T-cell (primary cell): ENCODE measurements around the gene CAPS. TPM values are rescaled to one million over a fixed set of nuclear protein-coding genes. Genes with fewer than 3 reads are reported as not detected.
"Not testable (repeated sequence)": the region's sequence is repeated elsewhere in the genome, so short reads cannot be mapped to it uniquely, and the experiment has no call there.

ENCODE experiments used
- ATAC-seq, 4 experiments: fragments of 200-7000 bp in 3 of 4; fragments of 150-1000 bp in 1 of 4; cut with Tn5 transposase; replicated peaks in 1 of 4; 1 replicate in 3 of 4; 2 replicates in 1 of 4; pipeline ENCODE4 v1.10.0; 2021; ENCODE audit warnings: moderate library complexity in 3 of 4, mild to moderate bottlenecking in 2 of 4, moderate number of reproducible peaks in 1 of 4
- CTCF ChIA-PET, 2 donors: fragments of 300-600 bp; sonication (Branson Sonifier 250); formaldehyde crosslinking; loops; one replicate each; lab custom pipeline; 2022; ENCODE audit warnings: antibody characterized with exemption in 2 of 2; lab: Charles Lee
- POLR2A ChIA-PET, 2 donors: fragments of 300-600 bp; sonication (Branson Sonifier 250); formaldehyde crosslinking; loops; one replicate each; lab custom pipeline; 2022; ENCODE audit warnings: antibody characterized with exemption in 2 of 2; lab: Charles Lee
- DNase-seq, 35 experiments: peaks; one replicate each; pipeline versions ENCODE4 v3.0.0 to v3.0.0-alpha.2; 2013 to 2023
- H3K27ac ChIP-seq: one replicate; pipeline ENCODE4 v1.5.1; 2013; ENCODE audit warnings: low read length
- H3K27me3 ChIP-seq, 2 experiments: replicated peaks in 1 of 2; 1 replicate in 1 of 2; 2 replicates in 1 of 2; pipeline versions ENCODE4 v1.6.1 to v1.7.0; 2013; ENCODE audit warnings: low read length in 1 of 2, mixed read lengths in 1 of 2; ENCODE audit not compliant: control insufficient read depth in 2 of 2, insufficient read depth in 2 of 2; ENCODE audit errors: extremely low read depth in 1 of 2
- H3K36me3 ChIP-seq, 2 donors: 1 replicate in 1 of 2; 2 replicates in 1 of 2; pipeline versions ENCODE4 v1.6.1 to v1.7.0; 2013; ENCODE audit warnings: low read length in 1 of 2; ENCODE audit not compliant: control insufficient read depth in 2 of 2, insufficient read depth in 1 of 2; ENCODE audit errors: extremely low read depth in 1 of 2
- H3K4me1 ChIP-seq, 2 experiments: 1 replicate in 1 of 2; 2 replicates in 1 of 2; pipeline versions ENCODE4 v1.6.1 to v1.7.0; 2013; ENCODE audit warnings: low read length in 2 of 2, mixed read lengths in 1 of 2; ENCODE audit not compliant: insufficient read depth in 2 of 2, control insufficient read depth in 1 of 2; ENCODE audit errors: extremely low read depth in 1 of 2
- H3K4me3 ChIP-seq, 2 donors: 1 replicate in 1 of 2; 2 replicates in 1 of 2; pipeline versions ENCODE4 v1.5.1 to v1.7.0; 2013; ENCODE audit warnings: mild to moderate bottlenecking in 2 of 2, low read length in 1 of 2, moderate library complexity in 1 of 2; ENCODE audit not compliant: control insufficient read depth in 1 of 2; ENCODE audit errors: extremely low read depth in 1 of 2
- H3K9me3 ChIP-seq: 2 replicates; pipeline ENCODE4 v1.7.0; 2013
- H3K27ac Mint-ChIP-seq, 2 donors: one replicate each; pipeline ENCODE4 v1.8.0; 2020 to 2021; ENCODE audit warnings: mild to moderate bottlenecking in 2 of 2, mixed read lengths in 2 of 2
- H3K27me3 Mint-ChIP-seq, 2 donors: one replicate each; pipeline ENCODE4 v1.8.0; 2021 to 2022; ENCODE audit warnings: mixed read lengths in 2 of 2
- H3K36me3 Mint-ChIP-seq: one replicate; pipeline ENCODE4 v1.8.0; 2021; ENCODE audit warnings: mixed read lengths
- H3K4me1 Mint-ChIP-seq, 3 donors: one replicate each; pipeline ENCODE4 v1.8.0; 2020 to 2022; ENCODE audit warnings: mixed read lengths in 3 of 3, mild to moderate bottlenecking in 1 of 3
- H3K4me3 Mint-ChIP-seq, 3 donors: one replicate each; pipeline ENCODE4 v1.8.0; 2020 to 2022; ENCODE audit warnings: mild to moderate bottlenecking in 3 of 3, mixed read lengths in 3 of 3, moderate library complexity in 3 of 3
- H3K9me3 Mint-ChIP-seq, 3 donors: one replicate each; pipeline ENCODE4 v1.8.0; 2020 to 2022; ENCODE audit warnings: mixed read lengths in 3 of 3
- whole genome bisulfite sequencing: methylation state at CpG from one replicate; pipeline ENCODE4 v1.1.5; 2013; ENCODE audit warnings: missing lambda C conversion rate; ENCODE audit not compliant: insufficient coverage; 5-methylcytosine and 5-hydroxymethylcytosine counted together
- total RNA-seq, 35 experiments: library from RNA in 6 of 35; stranded (reverse) in 6 of 35; fragments of 120-200 nt in 1 of 35; gene quantifications; one replicate each; pipeline versions ENCODE4 v1.2.1 to v1.2.4 and lab custom pipeline; 2013 to 2026

Gene CAPS
- total RNA-seq, 5 donors from 2014 or later (not counting 1 experiment from before 2014, with no cell fraction given), result 43.3 to 74.8 (median 69.8) TPM

DNA sequence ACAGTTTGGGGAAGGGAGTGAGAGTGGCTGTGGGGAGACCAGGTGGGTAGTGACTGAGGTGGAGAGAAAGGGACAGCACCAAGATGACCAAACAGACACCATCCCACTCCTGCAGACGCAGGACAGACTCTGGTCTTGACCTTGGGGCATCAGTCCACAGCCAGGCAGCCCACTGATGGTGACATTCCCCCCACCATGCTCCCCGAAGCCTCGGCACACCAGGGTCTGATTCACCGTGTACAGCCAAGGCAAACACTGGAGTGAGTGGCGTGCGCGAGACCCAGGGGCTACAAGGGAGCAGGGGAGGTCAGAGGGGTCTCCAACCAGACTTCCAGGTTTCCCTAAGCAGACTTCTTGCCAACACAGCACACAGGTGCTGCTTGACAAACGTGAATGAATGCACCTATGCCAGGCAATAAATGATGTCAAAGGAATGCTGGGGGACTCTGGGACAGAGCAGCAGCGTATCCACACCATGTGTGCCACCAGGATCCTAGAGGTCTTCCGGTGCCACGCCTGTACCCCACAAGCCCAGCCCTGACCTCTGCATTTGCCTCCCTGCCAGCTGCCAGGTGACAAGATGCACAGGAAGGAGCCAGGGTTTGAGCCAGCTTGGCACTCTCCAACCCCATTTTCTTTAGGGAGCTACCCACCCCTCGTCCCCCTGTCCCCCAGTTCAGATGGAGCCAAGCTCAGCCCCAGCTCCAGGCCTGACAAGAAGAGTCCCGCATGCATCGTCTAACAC lies 45.4 kb downstream of the CAPS start:
- H3K27me3 Mint-ChIP-seq, result no peaks in the 10 kb centered on the region

DNA sequence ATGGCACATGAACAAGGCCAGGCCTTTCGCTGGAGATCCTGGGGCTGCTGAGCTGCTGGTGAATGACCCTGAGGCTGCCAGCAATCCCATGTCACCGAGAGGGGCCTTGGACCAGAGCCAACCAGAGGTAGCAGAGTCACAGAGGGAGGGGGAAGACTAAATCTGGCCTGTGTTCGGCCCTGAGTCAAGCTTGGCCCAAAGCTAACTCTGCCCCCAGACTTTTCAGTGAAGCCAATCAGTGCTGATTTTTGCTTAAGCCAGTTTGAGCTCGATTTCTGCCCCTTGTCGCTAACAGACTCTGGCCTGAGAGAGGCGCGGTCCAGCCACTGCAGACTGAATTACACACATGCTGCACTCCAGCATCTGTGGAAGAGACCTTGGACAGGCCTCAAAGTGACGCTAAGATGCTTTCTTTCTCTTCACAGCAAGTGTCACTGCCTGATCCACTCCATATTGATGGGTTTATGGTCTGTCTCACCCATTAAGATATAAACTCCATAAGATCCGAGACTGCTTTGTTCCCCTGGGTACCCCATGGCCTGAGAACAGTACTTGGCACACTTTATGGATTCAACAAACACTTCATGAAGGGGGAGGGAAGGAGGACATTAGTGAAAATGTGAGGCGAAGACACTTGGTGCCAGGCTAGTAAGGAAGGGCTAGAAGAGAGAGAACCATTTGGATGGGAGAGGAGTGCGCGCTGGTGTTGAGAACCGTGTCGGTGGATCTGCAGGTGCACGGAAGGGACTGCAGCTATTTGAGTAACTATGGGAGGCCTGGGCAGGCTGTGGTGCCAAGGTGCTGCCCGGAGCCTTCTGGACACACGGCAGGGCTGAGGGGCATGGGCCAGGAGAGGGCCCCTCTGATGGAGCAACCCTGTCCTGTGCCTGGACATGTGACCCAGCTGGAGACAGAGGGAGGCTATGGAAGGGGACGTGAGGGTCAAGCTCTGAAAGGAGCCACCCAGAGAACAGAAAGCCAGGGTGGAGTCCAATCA lies 46.2 kb downstream of the CAPS start:
- Mint-ChIP-seq H3K9me3 (no peaks in the 10 kb centered on the region), H3K36me3 (peaks cover 6% of the 10 kb centered on the region), H3K27me3 (no peaks in the 10 kb centered on the region), H3K27ac (peak overlapping the region; percentile 98 to 100), H3K4me3 (peak overlapping the region; percentile 21 to 81 (median 76)), H3K4me1 (peaks cover 91 to 96% (median 96%) of the 10 kb centered on the region in 3 donors)
- no peaks in the 10 kb centered on the region for H3K9me3 ChIP-seq
- H3K27ac ChIP-seq, result peak overlapping the region; percentile 87
- no peaks in the 10 kb centered on the region for H3K27me3 ChIP-seq
- H3K4me3 ChIP-seq, result no peak overlapping the region
- CTCF ChIA-PET, result no interaction called here
- DNase-seq, result no peak
- no peak for ATAC-seq
- POLR2A ChIA-PET, result interaction anchor here in 1 of 2 donors (0.7 kb wide), 1 partner anchor 9 kb away, joined by 5 read pairs; no protein-coding TSS in a partner anchor
- peaks cover 58 to 86% of the 10 kb centered on the region in 2 experiments for H3K4me1 ChIP-seq
- WGBS, result 97% methylated on average over 16 of the region's 18 CpGs
- peaks cover 5 to 22% of the 10 kb centered on the region in 2 donors for H3K36me3 ChIP-seq

More for the DNA sequence above, 45.4 kb downstream of the CAPS start:
- H3K4me1 Mint-ChIP-seq, result peaks cover 84 to 96% (median 95%) of the 10 kb centered on the region in 3 donors
- DNase-seq (no peak), ATAC-seq (no peak)
- Histone ChIP-seq H3K27me3 (no peaks in the 10 kb centered on the region), H3K9me3 (no peaks in the 10 kb centered on the region), H3K36me3 (peaks cover 5 to 17% of the 10 kb centered on the region in 2 donors), H3K27ac (peak overlapping the region; percentile 87), H3K4me1 (peaks cover 50 to 85% of the 10 kb centered on the region in 2 experiments), H3K4me3 (no peak overlapping the region)
- WGBS, result 96% methylated on average over 10 of the region's 14 CpGs
- peak overlapping the region in 2 of 3 donors; percentile 76 to 81 for H3K4me3 Mint-ChIP-seq
- CTCF ChIA-PET, result no interaction called here
- H3K27ac Mint-ChIP-seq, result peak overlapping the region; percentile 98 to 100
- POLR2A ChIA-PET, result no interaction called here
- peaks cover 6% of the 10 kb centered on the region for H3K36me3 Mint-ChIP-seq
- no peaks in the 10 kb centered on the region for H3K9me3 Mint-ChIP-seq

DNA sequence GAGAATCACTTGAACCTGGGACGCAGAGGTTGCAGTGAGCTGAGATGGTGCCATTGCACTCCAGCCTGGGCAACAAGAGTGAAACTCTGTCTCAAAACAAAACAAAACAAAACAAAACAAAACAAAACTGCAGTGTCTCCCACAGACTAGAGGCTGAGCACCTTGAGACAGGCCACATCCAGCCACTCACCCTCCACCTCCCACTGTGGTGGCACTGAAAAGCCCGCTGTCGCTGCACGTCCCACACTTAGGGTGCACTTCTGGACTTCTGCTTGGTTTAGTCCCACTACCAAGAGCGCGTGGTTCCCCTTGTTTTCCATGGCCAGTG lies 47.6 kb downstream of the CAPS start:
- peaks cover 66 to 97% of the 10 kb centered on the region in 2 experiments for H3K4me1 ChIP-seq
- H3K36me3 Mint-ChIP-seq, result peaks cover 13% of the 10 kb centered on the region
- H3K9me3 Mint-ChIP-seq, DNase-seq, H3K27me3 Mint-ChIP-seq, H3K27me3 ChIP-seq, H3K9me3 ChIP-seq: not testable (repeated sequence)
- ChIA-PET POLR2A (interaction anchor here in 1 of 2 donors (1.2 kb wide), 1 partner anchor 58 kb away, joined by 5 read pairs; no protein-coding TSS in a partner anchor), CTCF (interaction anchor here in 1 of 2 donors (0.6 to 1.5 kb wide), 4 partner anchors 14 to 395 kb away, joined by 3 to 6 read pairs (median 4); partner anchors contain the start of gene RANBP3)
- peak overlapping the region in 1 of 2 donors; percentile 2 for H3K4me3 ChIP-seq
- peak overlapping the region; percentile 87 for H3K27ac ChIP-seq
- H3K4me3 Mint-ChIP-seq, result peak overlapping the region; percentile 76 to 87 (median 81)
- peaks cover 94 to 98% (median 97%) of the 10 kb centered on the region in 3 donors for H3K4me1 Mint-ChIP-seq
- H3K36me3 ChIP-seq, result peaks cover 5 to 29% of the 10 kb centered on the region in 2 donors
- H3K27ac Mint-ChIP-seq, result peak overlapping the region; percentile 98 to 100
- peak in 1 of 4 experiments; percentile 6 for ATAC-seq
- 44% methylated on average over 5 of the region's 6 CpGs for WGBS

DNA sequence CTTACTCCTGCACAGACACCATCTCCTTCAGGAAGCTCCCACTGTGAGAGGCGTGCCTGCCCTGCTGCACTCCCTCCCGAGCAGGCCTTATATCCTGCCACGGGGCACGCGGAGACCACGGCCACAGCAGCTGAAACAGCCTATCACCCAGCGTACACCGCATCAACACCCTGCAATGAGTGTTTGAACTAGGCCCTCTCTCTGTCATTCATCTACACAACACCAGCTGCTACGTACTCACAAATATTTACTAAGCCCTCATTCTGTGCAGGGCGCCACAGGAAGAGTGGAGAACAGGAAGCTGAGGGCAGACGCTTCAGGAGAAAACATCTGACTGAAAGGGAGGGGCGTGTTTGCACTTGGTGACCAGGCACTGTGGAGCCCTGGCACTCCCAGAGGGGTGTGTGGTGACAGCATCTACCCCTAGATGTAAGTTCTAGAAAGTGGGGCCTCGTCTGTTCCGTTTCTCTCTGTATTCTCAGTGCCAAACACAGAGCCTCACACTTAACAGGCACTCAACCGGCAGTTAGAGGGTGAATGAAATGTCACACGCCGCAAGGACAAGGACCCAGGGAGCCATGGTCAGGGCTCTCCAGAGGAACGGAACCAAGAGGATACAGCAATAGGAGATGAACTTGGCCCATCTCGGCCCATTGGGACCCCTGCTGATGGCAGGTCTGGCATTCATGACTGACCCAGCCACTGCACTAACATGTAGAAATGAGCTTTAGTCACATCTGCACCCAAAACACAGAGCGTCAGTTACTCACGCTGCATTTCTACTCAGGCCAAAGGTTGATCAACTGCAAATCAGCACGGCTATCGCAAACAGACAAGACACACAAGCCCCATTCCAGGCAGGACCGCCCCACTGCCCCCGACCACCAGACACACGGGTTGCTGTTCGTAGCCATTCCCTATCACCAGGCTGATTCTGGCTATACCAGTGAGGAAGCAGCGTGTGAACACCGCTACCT lies 48.2 kb downstream of the CAPS start:
- DNase-seq, result peak; percentile 56 to 93 (median 79)

DNA sequence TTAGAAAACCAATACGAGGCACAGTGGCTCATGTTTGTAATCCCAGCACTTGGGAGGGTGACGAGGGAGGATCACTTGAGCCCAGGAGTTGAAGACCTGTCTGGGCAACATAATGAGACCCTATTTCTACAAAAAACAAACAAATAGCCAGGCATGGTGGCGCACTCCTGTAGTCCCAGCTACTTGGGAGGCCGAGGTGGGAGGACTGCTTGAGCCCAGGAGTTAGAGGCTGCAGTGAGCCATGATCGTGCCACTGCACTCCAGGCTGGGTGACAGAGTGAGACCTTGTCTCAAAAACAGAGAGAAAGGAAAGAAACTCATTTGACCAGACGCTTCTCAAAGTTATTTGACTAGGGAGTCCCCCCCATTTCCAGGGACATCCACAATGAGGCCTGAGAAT lies 49.2 kb downstream of the CAPS start:
- H3K9me3 ChIP-seq, POLR2A ChIA-PET, CTCF ChIA-PET, ATAC-seq, DNase-seq, H3K27me3 Mint-ChIP-seq, H3K9me3 Mint-ChIP-seq, H3K27me3 ChIP-seq, H3K4me3 ChIP-seq: not testable (repeated sequence)
- Histone ChIP-seq H3K27ac (peak overlapping the region; percentile 87), H3K4me1 (peaks cover 70 to 93% of the 10 kb centered on the region in 2 experiments), H3K36me3 (peaks cover 5 to 20% of the 10 kb centered on the region in 2 donors)
- WGBS, result 100% methylated on average over 1 of the region's 6 CpGs
- H3K4me1 Mint-ChIP-seq, result peaks cover 97 to 98% (median 98%) of the 10 kb centered on the region in 3 donors
- peaks cover 13% of the 10 kb centered on the region for H3K36me3 Mint-ChIP-seq
- peak overlapping the region in 2 of 3 donors; percentile 24 to 81 for H3K4me3 Mint-ChIP-seq
- H3K27ac Mint-ChIP-seq, result peak overlapping the region; percentile 98 to 100

More for the DNA sequence above, 48.2 kb downstream of the CAPS start:
- WGBS, result 31% methylated on average over 17 of the region's 29 CpGs
- H3K9me3 ChIP-seq, result no peaks in the 10 kb centered on the region
- H3K4me3 ChIP-seq, result peak overlapping the region; percentile 2 to 34
- no peaks in the 10 kb centered on the region for H3K27me3 Mint-ChIP-seq
- peak overlapping the region; percentile 98 to 100 for H3K27ac Mint-ChIP-seq
- peaks cover 68 to 91% of the 10 kb centered on the region in 2 experiments for H3K4me1 ChIP-seq
- peaks cover 13% of the 10 kb centered on the region for H3K36me3 Mint-ChIP-seq
- CTCF ChIA-PET, result interaction anchor here in 1 of 2 donors (0.6 to 1.5 kb wide), 4 partner anchors 14 to 394 kb away, joined by 3 to 6 read pairs (median 4); partner anchors contain the start of gene RANBP3
- H3K4me3 Mint-ChIP-seq, result peak overlapping the region; percentile 76 to 87 (median 81)
- peak; percentile 94 to 95 (median 94) for ATAC-seq
- H3K36me3 ChIP-seq, result peaks cover 5 to 29% of the 10 kb centered on the region in 2 donors
- H3K4me1 Mint-ChIP-seq, result peaks cover 96 to 97% (median 97%) of the 10 kb centered on the region in 3 donors
- H3K9me3 Mint-ChIP-seq, result no peaks in the 10 kb centered on the region
- POLR2A ChIA-PET, result interaction anchor here in 1 of 2 donors (1.2 kb wide), 1 partner anchor 58 kb away, joined by 5 read pairs; no protein-coding TSS in a partner anchor
- H3K27ac ChIP-seq, result peak overlapping the region; percentile 87
- no peaks in the 10 kb centered on the region for H3K27me3 ChIP-seq
